ACC112 (cell line): ENCODE measurements around the gene AGRP.

Source experiments
- H2AFZ ChIP-seq: fragments of 200-600 bp; sonication (generic); one replicate; pipeline ENCODE4 v1.6.0; 2017; ENCODE audit warnings: antibody characterized with exemption, low read length; ENCODE audit not compliant: unreplicated experiment
- H3K27ac ChIP-seq: fragments of 200-600 bp; sonication (generic); 2 replicates; pipeline ENCODE4 v1.5.1; 2014; ENCODE audit warnings: low read depth, mild to moderate bottlenecking, antibody characterized with exemption, low read length, moderate library complexity
- H3K27me3 ChIP-seq: fragments of 200-600 bp; sonication (generic); 2 replicates; pipeline ENCODE4 v1.6.1; 2014; ENCODE audit warnings: mild to moderate bottlenecking, antibody characterized with exemption, low read length, moderate library complexity, mixed read lengths; ENCODE audit not compliant: insufficient read depth
- H3K36me3 ChIP-seq: fragments of 200-600 bp; sonication (generic); 2 replicates; pipeline ENCODE4 v1.6.1; 2016; ENCODE audit warnings: mild to moderate bottlenecking, antibody characterized with exemption, low read length, moderate library complexity, mixed read lengths; ENCODE audit not compliant: insufficient read depth
- H3K4me1 ChIP-seq: fragments of 200-600 bp; sonication (generic); one replicate; pipeline ENCODE4 v1.6.1; 2016; ENCODE audit warnings: low read length, mixed read lengths; ENCODE audit not compliant: insufficient read depth, unreplicated experiment, control insufficient read depth
- H3K4me3 ChIP-seq: fragments of 200-600 bp; sonication (generic); 2 replicates; pipeline ENCODE4 v1.5.1; 2014; ENCODE audit warnings: mild to moderate bottlenecking, low read depth, low read length
- H3K79me2 ChIP-seq: fragments of 200-600 bp; sonication (generic); one replicate; pipeline ENCODE4 v1.6.0; 2016; ENCODE audit warnings: low read length; ENCODE audit not compliant: control insufficient read depth, unreplicated experiment, insufficient read depth

AGRP gene

GRCh38 chr16:67461600-67462278 lies 21.6 kb downstream of the AGRP start:
- Histone ChIP-seq H3K27ac (no peak overlapping the region), H3K4me3 (no peak overlapping the region), H3K79me2 (peaks cover 78% of the 10 kb centered on the region), H3K27me3 (no peaks in the 10 kb centered on the region), H3K36me3 (no peaks in the 10 kb centered on the region), H2AFZ (no peak overlapping the region), H3K4me1 (peaks cover 39% of the 10 kb centered on the region)

- Histone ChIP-seq H3K4me3 (no peak overlapping the region), H2AFZ (no peak overlapping the region), H3K4me1 (peaks cover 42% of the 10 kb centered on the region), H3K36me3 (no peaks in the 10 kb centered on the region), H3K27ac (no peak overlapping the region), H3K79me2 (peaks cover 76% of the 10 kb centered on the region), H3K27me3 (no peaks in the 10 kb centered on the region)
Measured at GRCh38 chr16:67460961-67461360, 22.4 kb downstream of the AGRP start.

- H3K27ac ChIP-seq, result no peak overlapping the region
- H3K79me2 ChIP-seq, result peaks cover 71% of the 10 kb centered on the region
- no peaks in the 10 kb centered on the region for H3K36me3 ChIP-seq
Measured at GRCh38 chr16:67460168-67460567, 23.2 kb downstream of the AGRP start.

GRCh38 chr16:67459861-67460150 lies 23.5 kb downstream of the AGRP start:
- H2AFZ ChIP-seq, result no peak overlapping the region
- no peak overlapping the region for H3K4me3 ChIP-seq
- H3K27me3 ChIP-seq, result no peaks in the 10 kb centered on the region
- peaks cover 67% of the 10 kb centered on the region for H3K79me2 ChIP-seq
- peaks cover 36% of the 10 kb centered on the region for H3K4me1 ChIP-seq
- H3K36me3 ChIP-seq, result no peaks in the 10 kb centered on the region
- H3K27ac ChIP-seq, result no peak overlapping the region

More at GRCh38 chr16:67460168-67460567, 23.2 kb downstream of the AGRP start:
- H3K27me3 ChIP-seq, result no peaks in the 10 kb centered on the region
- H3K4me1 ChIP-seq, result peaks cover 36% of the 10 kb centered on the region
- H2AFZ ChIP-seq, result no peak overlapping the region
- H3K4me3 ChIP-seq, result no peak overlapping the region

GRCh38 chr16:67459066-67459860 lies 24.1 kb downstream of the AGRP start:
- H3K36me3 ChIP-seq, result no peaks in the 10 kb centered on the region
- H3K4me3 ChIP-seq, result no peak overlapping the region
- H3K4me1 ChIP-seq, result peaks cover 36% of the 10 kb centered on the region
- H3K27ac ChIP-seq, result no peak overlapping the region
- peaks cover 61% of the 10 kb centered on the region for H3K79me2 ChIP-seq
- no peaks in the 10 kb centered on the region for H3K27me3 ChIP-seq
- H2AFZ ChIP-seq, result no peak overlapping the region

GRCh38 chr16:67458121-67458641 lies 25.2 kb downstream of the AGRP start:
- Histone ChIP-seq H3K27ac (no peak overlapping the region), H3K27me3 (no peaks in the 10 kb centered on the region), H2AFZ (no peak overlapping the region), H3K4me3 (no peak overlapping the region), H3K36me3 (peaks cover 3% of the 10 kb centered on the region; the same call in 1 of the 2 replicates), H3K79me2 (peaks cover 54% of the 10 kb centered on the region), H3K4me1 (peaks cover 36% of the 10 kb centered on the region)

- Histone ChIP-seq H3K4me1 (peaks cover 36% of the 10 kb centered on the region), H3K27me3 (no peaks in the 10 kb centered on the region), H2AFZ (no peak overlapping the region), H3K4me3 (no peak overlapping the region), H3K79me2 (peaks cover 48% of the 10 kb centered on the region), H3K27ac (no peak overlapping the region), H3K36me3 (peaks cover 3% of the 10 kb centered on the region; the same call in 1 of the 2 replicates)
Measured at GRCh38 chr16:67457611-67458010, 25.7 kb downstream of the AGRP start.

GRCh38 chr16:67456391-67457081 lies 26.8 kb downstream of the AGRP start:
- H3K36me3 ChIP-seq, result peaks cover 3% of the 10 kb centered on the region; the same call in 1 of the 2 replicates
- H3K27ac ChIP-seq, result no peak overlapping the region
- no peak overlapping the region for H2AFZ ChIP-seq
- peaks cover 38% of the 10 kb centered on the region for H3K79me2 ChIP-seq
- no peak overlapping the region for H3K4me3 ChIP-seq
- no peaks in the 10 kb centered on the region for H3K27me3 ChIP-seq
- H3K4me1 ChIP-seq, result peaks cover 31% of the 10 kb centered on the region

GRCh38 chr16:67454852-67455251 lies 28.5 kb downstream of the AGRP start:
- Histone ChIP-seq H3K36me3 (peaks cover 3% of the 10 kb centered on the region; the same call in 1 of the 2 replicates), H3K79me2 (peaks cover 23% of the 10 kb centered on the region), H3K27ac (no peak overlapping the region), H2AFZ (no peak overlapping the region), H3K4me1 (peaks cover 22% of the 10 kb centered on the region), H3K4me3 (no peak overlapping the region), H3K27me3 (no peaks in the 10 kb centered on the region)

GRCh38 chr16:67454104-67454503 lies 29.2 kb downstream of the AGRP start:
- Histone ChIP-seq H3K27ac (no peak overlapping the region), H3K36me3 (peaks cover 3% of the 10 kb centered on the region; the same call in 1 of the 2 replicates), H2AFZ (no peak overlapping the region), H3K4me1 (peaks cover 15% of the 10 kb centered on the region), H3K79me2 (peaks cover 15% of the 10 kb centered on the region), H3K27me3 (no peaks in the 10 kb centered on the region), H3K4me3 (no peak overlapping the region)
